ENCODE measurements around the gene SAE1.

DNA sequence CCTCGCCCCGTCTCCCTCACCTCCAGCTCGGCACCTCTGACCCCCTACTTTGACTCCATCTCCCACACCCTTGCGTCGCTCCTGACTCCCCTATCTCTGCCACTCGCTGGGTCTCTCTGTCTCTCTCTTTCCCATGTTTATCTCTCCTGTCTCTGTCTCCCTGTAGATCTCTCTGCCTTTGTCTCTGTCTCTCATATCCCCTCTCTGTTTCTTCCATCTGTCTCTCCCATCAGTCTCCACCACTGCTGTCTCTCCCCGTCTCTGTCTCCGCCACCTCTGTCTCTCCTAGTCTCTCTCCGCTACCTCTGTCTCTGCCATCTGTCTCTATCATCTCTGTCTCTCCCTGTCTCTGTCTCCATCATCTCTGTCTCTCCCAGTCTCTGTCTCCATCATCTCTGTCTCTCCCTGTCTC lies 112.7 kb downstream of the SAE1 start:
- TF ChIP-seq EZH2 (IDR thresholded peaks at IDR 0.05; ENCODE audit: borderline replicate concordance, low read length) (no peak), CTCF (conservative IDR thresholded peaks at IDR 0.05 in 1 of 2, IDR thresholded peaks at IDR 0.05 in 1 of 2; ENCODE audit: extremely low read depth in 1 of 2, insufficient read depth in 1 of 2, low read depth in 1 of 2, low read length in 2 of 2) (no peak)

Measured in mammary epithelial cell (primary cell).